DMS53 treated with DMSO at 0.1 percent for 48 hours (cell line): ENCODE measurements around the gene POLR3E.
"Not testable (repeated sequence)": the region's sequence is repeated elsewhere in the genome, so short reads cannot be mapped to it uniquely, and the experiment has no call there.

ENCODE experiments used
- DNase-seq: peaks from one replicate; lab custom pipeline; 2025; ENCODE audit not compliant: unreplicated experiment; lab: John Stamatoyannopoulos, UW

The POLR3E gene

GRCh38 chr16:22333457-22333994 lies 36.3 kb downstream of the POLR3E start:
- no peak for DNase-seq

GRCh38 chr16:22335668-22336246 lies 38.5 kb downstream of the POLR3E start:
- DNase-seq: no peak

- no peak for DNase-seq
These were observed 39.4 kb downstream of the POLR3E start for GRCh38 chr16:22336581-22336980.

- no peak for DNase-seq
These were observed 39.8 kb downstream of the POLR3E start for GRCh38 chr16:22337045-22337444.

- no peak for DNase-seq
These were observed 40.8 kb downstream of the POLR3E start for GRCh38 chr16:22337849-22338635.

- DNase-seq: no peak
These were observed 43.7 kb downstream of the POLR3E start for GRCh38 chr16:22340945-22341344.

- no peak for DNase-seq
These were observed 44.9 kb downstream of the POLR3E start for GRCh38 chr16:22342082-22342481.

GRCh38 chr16:22346483-22346882 lies 49.3 kb downstream of the POLR3E start:
- DNase-seq: no peak

- no peak for DNase-seq
These were observed 50.1 kb downstream of the POLR3E start for GRCh38 chr16:22347100-22347820.

- no peak for DNase-seq
These were observed 51.1 kb downstream of the POLR3E start for GRCh38 chr16:22348291-22348690.

GRCh38 chr16:22351017-22351416 lies 53.8 kb downstream of the POLR3E start:
- DNase-seq: not testable (repeated sequence)

GRCh38 chr16:22352140-22352539 lies 54.9 kb downstream of the POLR3E start:
- DNase-seq: no peak

GRCh38 chr16:22352723-22353122 lies 55.5 kb downstream of the POLR3E start:
- DNase-seq: no peak

GRCh38 chr16:22353191-22353919 lies 56.1 kb downstream of the POLR3E start:
- DNase-seq: no peak

- no peak for DNase-seq
These were observed 56.8 kb downstream of the POLR3E start for GRCh38 chr16:22353933-22354541.

- DNase-seq: no peak
These were observed 58.3 kb downstream of the POLR3E start for GRCh38 chr16:22355487-22355908.

GRCh38 chr16:22356930-22357634 lies 59.9 kb downstream of the POLR3E start:
- no peak for DNase-seq

GRCh38 chr16:22357635-22357971 lies 60.4 kb downstream of the POLR3E start:
- no peak for DNase-seq

- DNase-seq: no peak
These were observed 60.8 kb downstream of the POLR3E start for GRCh38 chr16:22358000-22358399.

- DNase-seq: no peak
These were observed 62.5 kb downstream of the POLR3E start for GRCh38 chr16:22359679-22360078.
